Stimulated activated CD4-positive, alpha-beta T cell treated with anti-CD3 and anti-CD28 coated beads, Interleukin-4, amount 100 ng/mL, for 48 hours (primary cell): ENCODE measurements around the gene MNDA.

Experiments
- DNase-seq, 2 donors: peaks; one replicate each; pipeline ENCODE4 v3.0.0-alpha.2; 2020; ENCODE audit warnings: low read depth in 2 of 2

Gene MNDA

DNA sequence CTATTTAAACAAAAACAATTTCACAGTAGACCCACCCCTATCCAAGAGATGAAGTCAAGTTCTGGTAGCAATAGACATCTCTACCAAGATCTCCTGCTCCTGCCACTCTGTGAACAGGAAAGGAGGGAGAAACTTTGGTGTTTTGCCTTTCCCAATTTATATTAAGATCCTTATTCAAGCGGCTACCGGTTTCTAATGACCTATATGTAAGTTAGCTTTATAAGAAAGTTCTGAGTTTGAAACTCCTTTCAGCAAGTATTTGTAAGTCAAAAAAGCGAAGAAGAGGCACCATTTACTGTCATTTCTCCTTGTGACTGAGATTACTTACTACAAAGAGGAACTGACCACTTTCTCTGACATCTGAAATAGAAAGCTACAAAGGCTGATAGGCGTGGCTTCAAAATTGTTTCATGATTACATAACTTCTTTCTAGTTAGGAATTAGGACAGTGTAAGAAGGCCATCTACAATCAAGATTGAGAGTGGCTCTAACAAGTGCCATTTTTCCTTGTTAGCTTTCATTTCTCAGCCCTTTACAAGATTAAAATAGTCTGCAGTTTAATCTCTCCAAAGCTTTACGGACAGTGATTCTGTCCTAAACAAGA lies at the start of gene MNDA:
Gene MNDA (plus strand): TSS at position 448 of the 604 bp plus-strand sequence. CDS start 10,803 bp downstream, outside the sequence.
- no peak for DNase-seq

DNA sequence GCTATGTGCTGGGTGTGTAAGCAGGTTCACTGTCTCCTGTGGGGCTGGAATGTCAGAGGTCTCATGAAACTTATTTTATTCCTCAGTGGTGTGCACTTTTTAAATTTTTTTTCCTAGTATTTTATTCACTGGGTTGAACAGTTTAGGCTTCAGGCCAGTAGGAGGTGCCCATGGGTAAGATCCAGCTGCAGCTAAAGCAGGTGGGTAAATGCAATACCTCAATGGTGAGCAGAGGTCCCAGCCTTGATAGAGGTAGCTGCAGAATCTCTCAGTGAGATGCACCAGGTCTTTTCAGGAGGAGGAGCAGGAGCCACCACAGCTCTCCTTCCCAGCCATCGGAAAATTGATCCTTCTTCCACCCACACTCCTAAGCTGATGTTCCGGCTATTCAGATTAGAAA lies 37.5 kb upstream of the MNDA start:
- DNase-seq: peak in 1 of 2 donors; percentile 11

DNA sequence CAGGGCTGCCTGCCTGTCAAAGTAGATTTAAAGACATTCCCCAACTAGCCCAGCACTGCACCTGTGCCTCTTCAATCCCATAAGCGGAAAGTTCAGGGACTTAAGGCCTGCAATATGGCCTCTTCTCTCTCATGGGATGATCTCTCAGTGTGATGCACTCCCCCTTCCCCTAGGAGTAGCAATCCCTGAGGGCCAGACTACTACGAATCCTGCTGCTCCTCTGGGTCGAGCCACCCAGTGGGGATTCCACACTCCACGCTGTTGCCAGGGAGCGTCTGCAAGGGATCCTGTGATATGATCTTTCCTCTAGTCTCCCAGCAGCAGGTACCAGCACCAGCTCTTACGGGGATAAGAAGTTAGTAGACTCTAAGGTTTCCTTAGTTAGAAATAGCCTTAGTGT lies 36.9 kb upstream of the MNDA start:
- no peak for DNase-seq

DNA sequence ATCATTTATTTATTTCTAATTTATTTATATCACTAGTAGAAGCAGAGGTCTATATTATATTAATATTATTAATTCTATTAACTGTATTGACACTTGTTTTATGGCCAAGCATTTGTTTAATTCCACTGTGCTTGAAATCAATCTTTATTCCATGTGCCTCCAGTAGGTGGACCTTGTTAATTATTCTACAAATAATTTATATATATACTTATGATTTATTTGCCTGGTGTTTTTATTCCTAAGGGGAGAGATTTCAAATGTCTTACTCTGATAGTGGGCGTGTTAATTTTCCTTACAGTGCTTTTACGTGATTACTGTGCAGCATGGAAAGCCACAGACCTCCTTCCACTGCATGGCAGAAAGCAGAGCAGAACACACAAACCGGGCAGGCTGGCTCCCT lies 32.6 kb upstream of the MNDA start:
- no peak for DNase-seq

DNA sequence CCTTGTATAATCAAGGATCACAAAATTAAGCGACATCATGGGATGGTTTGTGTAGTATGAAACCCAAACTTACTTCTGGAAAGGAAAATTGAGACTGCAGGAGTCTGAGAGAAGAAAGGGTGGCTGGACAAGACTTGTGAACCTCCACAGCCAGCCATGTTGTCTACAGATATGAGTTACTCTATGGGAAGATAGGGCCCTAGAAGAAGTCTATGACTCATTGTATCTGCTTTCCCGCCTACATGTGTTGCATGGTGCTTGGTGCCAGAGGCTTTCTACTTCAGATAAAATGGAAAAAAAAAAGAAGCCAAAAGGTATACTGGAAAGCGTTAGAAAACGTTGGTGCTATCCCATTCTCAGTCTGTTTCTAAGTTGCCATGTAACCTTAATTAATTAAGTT lies 31.5 kb upstream of the MNDA start:
- DNase-seq: no peak

DNA sequence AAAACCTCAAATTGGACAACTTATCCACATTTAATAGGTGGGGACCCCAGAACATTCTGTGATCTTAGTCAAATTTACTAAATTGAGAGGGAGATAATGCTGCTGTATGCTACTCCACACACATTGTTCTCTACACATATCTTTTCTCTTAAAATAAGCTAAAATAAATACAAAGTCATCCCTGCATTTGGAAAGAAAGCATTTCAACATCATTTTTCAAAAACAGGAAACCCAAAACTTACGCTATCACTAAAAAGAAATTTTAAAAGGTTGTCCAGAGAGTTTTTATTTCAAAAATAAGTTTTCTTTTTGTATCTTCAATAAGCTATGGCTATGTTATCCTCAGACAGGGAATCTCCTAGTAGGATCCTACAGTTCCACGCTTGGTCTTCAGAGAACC lies 30.6 kb upstream of the MNDA start:
- no peak for DNase-seq

DNA sequence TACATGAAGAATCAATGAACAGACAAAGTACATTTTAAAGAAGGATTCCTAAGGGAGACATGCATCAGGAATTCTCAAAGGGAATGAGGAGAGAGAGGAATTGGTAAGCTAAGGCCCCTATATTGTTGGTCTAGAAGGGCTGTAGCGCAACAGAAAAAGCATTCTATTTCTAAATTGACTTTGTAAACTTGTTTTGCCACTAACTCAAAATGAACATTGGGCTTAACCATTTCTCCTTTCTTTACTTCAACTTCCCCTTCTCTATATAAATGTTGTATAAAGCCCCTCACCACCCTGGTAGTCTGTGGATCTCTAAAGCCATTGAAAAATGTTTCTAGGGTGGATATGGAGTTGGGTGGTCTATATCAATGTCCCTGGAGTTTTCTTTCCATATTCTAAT lies 29.8 kb upstream of the MNDA start:
- no peak for DNase-seq

DNA sequence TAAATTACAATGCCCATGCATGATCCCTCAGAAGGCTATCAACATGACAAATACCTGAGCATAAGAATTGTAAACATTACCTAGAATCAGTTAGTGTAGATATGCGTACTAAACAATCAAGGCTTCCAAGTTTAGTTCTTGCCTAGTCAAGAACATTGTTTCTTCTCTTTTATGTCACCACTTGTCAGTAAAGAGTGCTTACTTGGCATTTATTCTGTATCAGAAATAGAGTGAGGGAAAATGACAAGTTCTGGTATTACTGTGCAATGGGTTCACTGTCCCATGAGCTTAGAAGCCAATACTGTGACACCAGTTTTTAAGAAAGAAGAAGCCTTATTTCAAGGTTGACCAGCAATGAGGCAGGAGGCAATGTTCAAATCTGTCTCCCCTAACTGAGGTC lies 27.5 kb upstream of the MNDA start:
- DNase-seq: no peak

DNA sequence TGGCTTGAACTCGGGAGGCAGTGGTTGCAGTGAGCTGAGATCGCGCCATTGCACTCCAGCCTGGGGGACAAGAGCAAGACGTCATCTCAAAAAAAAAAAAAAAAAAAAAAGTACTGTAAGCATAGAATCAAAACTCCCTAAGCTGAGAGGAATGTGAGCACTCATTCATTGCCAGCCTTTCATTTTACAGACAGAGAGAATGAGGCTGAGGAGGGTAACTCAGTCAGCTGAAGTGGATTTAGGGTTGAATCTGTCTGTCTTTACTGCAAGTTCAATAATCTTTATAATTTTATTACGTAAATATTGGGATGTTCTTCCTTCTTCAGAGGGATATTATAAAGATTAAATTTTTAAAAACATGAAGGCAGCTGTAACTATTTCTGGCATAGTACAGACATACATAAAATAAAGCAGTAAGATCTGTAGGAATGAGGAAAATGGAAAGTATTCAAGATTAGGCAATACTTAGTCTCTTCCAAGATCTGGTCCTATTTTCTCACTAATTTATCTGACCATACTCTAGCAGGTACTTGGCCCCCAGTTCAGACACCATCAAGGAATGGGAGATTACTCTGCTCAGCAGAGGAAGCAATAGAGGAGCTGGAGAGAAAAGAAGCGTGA lies 24.1 kb upstream of the MNDA start:
- DNase-seq: no peak

DNA sequence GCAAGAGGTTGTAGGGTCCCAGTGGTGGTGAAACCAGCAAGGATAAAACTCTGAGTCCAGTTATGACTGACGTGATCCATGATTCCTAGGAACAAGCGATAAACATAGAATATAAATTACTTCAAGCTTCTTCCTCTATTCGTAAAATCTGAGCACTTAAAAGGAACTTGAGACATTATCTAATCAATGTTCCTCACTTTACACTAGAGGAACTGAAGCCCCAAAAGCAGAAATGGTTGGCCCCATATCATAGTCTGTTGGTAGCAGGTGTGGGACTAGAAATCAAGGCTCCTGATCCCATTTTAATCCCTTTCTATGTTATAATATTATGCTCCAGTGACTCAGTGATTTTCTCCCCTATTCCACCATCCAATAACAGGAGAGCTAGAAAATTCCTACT lies 21.9 kb upstream of the MNDA start:
- DNase-seq: no peak

DNA sequence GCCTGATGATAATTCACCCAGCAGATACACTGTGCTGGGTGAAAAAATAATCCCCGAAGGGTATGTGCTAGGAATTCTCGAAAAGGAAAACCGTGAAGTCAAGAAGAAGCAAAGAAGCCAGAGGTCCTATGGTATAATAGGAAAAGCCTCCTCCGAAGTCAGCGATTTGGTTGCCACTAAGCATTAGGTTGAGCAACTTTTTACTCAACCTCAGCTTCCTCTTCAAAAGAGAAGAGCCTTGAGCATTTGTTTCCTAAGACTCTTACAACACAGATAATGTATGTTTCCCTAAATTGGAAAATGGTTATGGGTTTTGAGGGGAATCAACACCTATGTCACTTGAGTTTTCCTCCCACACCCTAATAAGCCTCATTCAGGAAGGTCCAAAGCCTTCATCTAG lies 21.3 kb upstream of the MNDA start:
- DNase-seq: no peak

DNA sequence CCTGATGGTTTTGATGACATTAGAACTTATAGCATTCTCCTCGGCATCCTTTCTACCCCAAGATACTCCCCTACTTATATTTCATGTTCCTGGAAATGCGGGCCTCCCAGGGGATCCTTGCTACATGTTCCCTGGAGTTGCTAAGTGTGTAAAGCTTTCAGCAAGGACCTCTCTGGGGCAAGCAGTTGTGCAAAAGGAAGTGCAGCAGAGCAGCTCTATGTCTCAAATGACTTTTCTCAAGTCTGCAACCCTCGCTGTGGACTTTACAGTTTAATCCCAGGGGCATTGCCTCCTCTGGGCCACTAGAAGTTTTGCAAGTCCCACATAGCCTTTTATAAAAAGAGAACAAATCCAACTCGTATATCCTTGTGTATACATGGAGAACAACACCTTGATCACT lies 20.8 kb upstream of the MNDA start:
- DNase-seq: no peak

DNA sequence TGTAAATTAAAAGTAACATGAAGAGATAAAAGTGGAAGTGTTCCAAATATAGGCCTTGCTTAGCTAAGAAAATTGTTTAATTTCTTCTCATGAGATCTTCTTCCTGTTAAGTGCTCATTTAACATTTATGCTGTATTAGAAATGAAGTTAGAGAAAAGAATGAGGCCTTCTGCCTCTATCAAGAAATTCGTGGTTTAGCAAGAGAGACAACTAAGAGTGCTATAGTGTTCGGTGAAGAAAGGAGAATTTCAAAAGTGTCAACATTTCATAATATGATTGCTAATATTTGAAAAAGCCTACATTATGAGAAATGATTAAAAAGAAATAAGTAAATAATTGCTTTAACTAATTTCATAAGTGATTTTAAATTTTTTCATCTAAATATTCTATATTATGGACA lies 18.8 kb upstream of the MNDA start:
- no peak for DNase-seq

DNA sequence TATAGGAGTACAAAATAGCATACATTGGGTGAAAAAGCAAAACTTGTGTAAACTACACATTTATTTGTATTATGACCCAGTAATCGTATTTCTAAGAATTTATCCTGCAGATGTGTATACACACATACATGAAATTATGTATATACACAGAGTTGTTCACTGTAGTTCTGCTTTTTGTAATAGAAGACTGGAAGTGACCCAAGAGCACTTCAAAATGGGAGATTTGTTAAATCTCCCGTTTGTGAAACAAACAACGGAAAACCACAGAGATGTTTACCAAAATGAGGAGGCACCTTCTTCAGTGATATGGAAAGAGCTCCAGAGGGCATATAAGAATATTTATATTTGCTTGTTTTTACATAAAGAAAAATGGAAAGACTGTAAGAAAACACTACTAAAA lies 18.0 kb upstream of the MNDA start:
- DNase-seq: no peak

DNA sequence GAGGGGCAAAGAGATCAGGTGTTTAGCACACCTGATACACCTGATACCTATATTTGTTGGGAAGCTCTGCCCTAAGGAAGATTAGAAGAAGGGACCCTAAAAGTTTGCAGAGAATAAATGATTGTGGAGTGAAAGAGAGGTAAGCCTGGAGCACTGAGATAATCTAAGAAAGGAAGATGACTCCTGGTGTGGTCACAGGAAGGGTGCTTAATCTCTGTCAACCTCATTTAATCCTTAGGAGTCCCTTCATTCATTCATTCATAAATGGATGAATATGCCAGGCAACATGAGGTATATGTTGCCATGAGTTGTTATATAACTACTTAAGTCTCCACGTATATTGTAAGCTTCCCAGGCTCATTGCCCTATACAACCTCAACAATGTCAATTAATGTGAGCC lies 16.2 kb upstream of the MNDA start:
- DNase-seq: no peak

DNA sequence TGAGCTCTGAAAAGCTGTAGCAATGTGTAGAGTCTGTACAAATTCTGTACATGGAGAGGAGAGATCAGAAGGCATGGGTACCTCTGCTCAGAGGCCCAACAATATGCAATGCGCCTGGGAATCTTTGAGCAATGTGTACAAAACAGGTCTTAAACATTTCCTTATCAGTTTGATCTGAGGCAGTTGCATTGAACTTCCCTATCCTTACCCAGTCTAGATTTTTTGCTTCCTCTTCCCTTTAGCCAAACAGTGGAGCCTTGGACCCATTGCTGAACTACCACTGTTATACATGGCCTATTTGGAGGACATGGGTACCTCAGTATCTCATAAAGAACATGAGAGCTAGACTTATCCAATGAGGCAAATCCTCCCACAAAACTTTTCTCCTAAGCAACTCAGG lies 12.6 kb upstream of the MNDA start:
- DNase-seq: no peak

DNA sequence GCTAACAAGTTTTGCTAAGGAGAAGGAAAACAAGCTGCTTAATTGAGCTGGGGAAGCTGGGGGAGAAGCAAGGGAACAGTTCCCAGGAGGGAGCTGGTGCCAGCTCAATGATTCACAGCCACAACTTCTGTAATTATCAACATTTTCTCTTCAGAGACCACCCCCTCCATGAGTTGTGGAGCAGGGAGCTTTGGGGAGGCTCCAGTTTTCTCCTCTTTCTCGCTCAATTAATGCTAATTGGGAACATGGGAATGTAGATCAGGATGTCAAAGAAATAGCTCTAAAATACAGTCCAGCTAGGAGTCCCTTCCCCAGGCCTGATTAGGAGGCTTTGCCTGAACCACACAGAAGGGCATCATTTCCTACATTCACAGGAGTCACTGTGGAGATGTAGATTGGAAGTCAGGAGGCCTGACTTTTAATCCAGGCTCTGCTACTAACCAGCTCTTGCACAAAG lies 12.1 kb upstream of the MNDA start:
- DNase-seq: no peak

DNA sequence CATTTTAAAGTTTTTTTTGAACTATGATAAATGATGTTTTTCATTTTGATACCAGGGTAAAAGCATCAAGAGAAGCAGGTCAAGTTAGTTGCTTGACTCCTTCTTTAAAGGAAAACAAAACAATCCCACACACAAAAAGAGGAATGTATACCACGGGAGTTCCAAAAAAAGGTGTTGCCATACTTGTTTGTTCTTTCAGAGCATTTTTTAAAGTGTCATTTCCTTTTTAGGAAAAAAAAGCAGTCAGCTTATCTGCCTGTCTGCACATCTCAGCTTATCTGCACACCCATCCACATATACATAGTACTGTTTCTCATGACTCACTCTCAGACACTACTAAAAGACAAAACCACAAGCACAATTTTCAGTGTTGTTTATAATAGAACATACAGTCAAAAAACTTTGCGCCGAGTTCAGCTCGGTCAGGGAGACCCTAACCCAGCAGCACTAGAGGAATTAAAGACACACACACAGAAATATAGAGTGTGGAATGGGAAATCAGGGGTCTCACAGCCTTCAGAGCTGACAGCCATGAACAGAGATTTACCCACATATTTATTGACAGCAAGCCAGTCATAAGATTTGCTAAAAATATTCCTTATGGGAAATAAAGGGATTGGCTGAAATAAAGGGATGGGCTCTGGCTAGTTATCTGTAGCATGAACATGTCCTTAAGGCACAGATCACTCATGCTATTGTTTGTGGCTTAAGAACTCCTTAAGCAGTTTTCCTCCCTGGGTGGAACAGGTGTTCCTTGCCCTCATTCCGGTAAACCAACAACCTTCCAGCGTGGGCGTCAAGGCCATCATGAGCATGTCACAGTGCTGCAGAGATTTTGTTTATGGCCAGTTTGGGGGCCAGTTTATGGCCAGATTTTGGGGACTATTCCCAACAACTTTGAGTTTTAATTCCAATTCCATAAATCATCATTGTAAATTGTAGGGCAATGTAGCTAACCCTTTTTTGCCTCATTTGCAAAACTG lies 11.4 kb upstream of the MNDA start:
- no peak for DNase-seq

DNA sequence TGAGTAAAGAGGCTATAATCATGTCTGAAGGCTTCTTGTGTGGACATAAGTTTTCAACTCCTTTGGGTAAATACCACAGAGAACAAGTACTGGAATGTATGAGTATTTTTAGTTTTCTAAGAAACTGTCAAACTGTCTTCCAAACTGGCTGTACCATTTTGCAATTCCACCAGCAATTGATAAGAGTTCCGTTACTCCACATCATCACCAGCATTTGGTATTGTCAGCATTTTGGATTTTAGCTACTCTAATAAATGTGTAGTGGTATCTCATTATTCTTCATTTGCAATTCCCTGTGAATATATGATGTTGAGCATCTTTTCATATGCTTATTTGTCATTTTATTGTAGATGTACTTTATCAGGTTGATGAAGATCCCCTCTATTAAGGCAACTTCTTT lies 9.4 kb upstream of the MNDA start:
- DNase-seq: no peak

DNA sequence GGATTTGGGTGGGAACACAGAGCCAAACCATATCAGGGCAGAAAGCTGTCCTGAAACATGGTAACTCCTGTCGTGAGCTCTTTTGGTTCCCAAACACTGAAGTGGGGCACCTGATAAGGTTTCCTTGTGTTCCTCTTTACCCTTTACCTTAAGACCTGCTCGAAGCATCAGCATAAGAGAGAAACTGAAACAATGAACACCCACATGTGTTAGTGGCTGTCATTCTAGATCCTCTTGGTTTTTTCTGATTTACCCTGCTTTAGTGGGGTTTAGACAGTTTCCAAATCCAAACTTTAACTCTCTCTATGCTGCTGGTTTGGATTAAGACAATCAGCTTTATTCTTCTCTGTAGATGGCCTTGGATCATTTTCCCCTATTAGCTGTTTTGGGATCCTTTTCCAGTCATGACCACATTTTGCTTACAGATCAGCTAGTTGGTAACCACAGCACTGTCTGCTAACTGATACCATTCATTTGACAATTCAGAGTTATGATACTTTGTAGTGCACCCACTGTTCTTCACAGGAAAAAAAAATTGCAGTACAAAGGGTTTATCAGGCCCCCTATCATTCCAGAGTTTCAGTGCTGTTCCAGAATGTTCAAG lies 975 bp upstream of the MNDA start:
- no peak for DNase-seq

DNA sequence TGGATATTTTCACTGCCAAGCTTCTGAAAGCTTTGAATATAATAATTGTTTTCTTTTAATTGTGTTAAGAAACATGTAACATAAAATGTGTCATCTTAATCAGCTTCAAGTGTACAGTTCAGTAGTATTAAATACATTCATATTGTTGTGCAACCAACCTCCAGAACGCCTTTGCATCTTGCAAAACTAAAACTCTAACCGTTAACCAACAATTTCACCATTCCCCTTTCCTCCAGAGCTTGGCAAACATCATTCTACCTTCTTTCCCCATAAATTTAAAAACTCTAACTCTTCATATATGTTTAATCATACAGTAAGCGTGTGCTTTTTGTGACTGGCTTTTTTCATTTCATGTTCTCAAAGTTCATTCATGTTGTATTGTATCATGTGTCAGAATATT lies 2.1 kb downstream of the MNDA start:
- no peak for DNase-seq

DNA sequence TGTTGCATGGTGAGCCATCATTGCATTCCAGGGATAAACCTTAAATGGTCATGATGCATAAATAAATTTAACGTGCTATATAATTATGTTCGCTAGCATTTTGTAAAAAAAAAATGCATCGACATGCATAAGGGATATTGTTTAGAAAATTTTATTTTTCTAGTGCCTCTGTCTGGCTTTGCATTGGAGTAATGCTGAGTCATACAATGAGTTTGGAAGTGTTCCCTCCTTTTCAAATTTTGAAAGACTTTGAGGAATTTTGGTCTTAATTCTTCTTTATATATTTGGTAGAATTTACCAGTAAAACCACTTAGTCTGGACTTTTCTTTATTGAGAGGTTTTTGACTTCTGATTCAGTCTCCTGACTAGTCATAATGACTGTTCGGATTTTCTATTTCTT lies 4.9 kb downstream of the MNDA start:
- DNase-seq: no peak
